ENCODE results near the gene CELF2.
"Not testable (repeated sequence)": the region's sequence is repeated elsewhere in the genome, so short reads cannot be mapped to it uniquely, and the experiment has no call there.

CELF2 gene

DNA sequence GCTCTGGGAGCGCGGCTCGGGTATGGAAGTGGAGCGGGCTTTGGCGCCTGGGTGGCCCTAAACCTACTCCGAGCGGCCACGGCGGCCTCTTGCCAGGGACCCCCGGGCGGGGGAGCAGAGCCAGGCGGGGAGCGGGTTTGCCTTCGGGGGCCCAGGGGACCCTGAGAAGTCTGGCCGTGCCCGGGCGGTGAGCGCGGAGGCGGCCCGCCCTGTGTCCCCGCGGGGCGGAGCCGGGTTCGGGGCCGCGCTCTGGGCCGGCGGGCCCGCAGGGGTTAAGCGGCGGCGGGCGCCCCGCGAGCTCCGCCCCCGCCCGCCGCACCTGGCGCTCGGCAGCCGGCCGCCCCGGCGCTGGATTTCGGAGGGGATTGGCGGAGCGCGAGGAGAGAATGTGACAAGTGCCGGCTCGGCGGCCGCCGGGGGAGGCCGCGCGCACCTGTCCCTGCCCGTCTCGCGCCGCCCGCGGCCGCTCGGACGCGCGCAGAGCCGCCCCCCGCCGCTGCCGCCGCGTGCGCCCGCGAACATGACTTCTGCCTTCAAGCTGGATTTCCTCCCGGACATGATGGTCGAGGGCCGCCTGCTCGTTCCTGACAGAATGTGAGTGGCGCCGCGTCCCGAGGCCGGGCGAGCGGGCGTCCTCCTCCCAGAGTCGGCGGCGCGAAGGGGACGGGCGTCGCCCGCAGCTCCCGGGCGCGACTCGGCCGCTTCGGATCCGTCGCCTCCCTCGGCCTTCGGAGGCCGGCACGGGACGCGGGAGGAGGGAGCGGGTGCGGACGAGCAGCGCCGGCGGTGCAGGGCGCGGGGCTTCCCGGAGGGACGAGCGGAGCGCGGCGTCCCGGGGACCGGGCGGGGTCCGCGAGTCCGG lies at the start of gene CELF2:
TSS of gene CELF2 (plus strand) at position 303 of the 862 bp plus-strand sequence. CDS start at position 521, 218 bp downstream.
- DNase-seq (ENCODE audit: low read depth in 3 of 3) = peak in 2 of 3 experiments; percentile 33 to 51

DNA sequence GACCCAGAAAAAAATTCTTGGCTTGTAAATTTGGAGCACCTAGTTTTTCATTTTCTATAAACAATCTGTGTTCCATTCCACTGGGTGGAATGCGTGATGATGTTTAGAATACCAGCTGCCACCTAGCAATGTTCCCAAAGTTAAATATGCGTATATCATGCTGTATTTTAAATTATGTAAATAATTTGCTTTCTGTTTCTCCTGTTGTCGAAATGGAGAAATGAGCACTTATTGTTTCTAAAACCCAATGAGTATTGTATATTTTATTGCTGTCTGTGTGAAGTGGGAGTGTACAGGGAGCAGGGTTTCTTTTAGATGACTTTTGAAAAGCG lies 49.4 kb upstream of the CELF2 start:
- DNase-seq (ENCODE audit: low read depth in 3 of 3) = no peak

DNA sequence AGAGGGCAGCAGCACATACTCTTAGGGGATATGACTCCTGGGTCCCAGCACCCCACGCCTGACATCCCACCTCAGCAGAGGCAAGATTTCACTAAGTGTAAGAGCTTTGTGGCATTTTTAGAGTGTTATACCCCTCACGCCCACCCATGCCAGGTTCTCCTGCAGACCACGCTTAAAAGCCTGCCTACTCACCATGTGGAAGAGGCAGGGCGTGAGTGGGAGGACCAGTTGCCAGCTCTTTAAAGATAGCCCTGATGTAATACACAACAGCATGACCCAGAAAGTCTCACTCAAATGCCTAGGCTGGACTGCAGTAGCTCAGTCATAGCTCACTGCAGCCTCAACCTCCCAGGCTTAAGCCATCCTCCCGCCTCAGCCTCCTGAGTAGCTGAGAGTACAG lies 44.4 kb upstream of the CELF2 start:
- no peak for DNase-seq (ENCODE audit: low read depth in 3 of 3)

DNA sequence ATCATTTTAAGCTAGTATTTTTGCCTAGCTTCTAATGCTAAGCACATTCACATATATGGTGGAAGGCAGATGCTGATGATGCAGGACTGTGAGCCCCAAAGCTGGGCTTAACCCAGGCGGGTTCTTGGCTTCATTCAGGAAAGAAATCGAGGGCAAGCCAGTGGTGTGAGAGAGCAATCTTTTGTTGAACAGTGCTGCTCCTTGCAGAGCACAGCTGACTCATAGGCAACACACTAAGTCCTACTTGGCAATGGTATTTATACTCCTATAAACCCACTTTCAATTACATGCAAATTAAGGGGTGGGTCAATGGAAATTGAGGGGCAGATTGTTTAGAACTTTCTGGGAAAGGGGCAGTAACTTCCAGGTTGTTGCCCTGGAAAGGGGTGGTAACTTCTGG lies 42.0 kb upstream of the CELF2 start:
- DNase-seq (ENCODE audit: low read depth in 3 of 3) = no peak

DNA sequence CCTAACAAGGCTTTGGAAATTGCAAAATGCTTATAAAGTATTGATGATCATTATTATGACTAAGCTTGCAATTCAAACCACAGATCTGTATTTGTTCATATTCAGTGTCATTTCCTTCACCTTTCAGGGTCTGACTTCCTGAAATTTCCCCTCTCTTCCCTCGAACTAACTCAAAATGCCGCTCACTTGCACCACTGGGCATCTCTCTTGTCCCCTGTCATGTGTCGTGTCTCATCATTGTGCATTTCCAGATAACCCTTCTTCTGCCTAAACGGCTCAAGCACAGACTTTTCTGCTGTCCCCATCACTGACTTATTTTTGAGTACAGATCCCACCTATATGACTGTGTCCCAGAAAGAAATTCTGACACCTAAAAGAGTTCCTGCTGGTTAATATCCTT lies 41.0 kb upstream of the CELF2 start:
- no peak for DNase-seq (ENCODE audit: low read depth in 3 of 3)

DNA sequence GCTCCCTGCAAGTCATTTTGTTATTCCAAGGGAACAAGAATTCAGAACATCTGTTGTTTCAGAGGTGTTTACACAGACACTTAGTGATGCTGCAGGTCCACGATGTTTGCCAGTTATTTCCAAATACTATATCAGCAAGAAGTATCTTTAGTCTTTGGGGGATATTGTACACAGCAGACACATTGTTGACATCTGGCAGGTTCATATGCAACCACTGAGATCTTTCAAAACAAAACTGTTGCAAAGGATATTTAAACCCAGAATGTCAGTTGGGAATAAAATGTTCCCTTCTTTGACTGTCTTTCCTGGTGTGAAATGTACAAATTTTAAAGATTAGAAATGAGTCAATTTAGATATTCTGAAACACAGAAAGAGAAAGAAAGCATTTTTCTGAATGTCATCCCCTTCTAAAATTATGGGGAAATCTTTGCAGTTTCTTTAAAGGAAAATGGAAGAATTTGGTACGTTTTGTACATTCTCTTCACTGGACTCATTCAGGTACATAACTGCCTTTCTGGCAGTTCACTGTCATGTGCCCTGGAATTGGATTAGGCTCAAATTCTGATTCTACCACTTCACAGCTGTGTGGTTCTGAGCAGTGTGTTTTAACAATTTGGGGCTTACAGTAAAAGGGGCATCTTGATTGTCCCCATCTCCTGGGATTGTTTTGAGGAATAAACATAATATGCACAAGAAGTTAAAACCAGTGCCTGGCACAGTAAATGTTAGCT lies 40.3 kb upstream of the CELF2 start:
- no peak for DNase-seq (ENCODE audit: low read depth in 3 of 3)

DNA sequence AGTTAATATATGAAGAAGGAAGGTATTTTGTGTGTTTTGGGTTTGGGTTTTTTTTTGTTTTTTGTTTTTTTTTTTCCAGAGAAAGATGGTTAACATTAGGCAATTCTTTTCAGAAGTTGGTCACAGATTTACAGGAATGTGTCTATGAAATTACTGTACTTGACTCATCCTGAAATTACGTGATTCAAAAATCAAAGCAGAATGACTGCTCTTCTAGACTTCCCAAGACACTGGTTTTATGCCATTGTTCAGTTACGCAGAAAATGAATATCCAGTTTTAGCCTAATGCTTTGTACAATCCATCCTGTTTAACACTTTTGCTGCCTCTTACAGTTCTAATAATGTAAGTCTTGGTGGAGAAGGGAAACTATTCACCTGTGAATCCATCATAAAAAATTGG lies 39.7 kb upstream of the CELF2 start:
- no peak for DNase-seq (ENCODE audit: low read depth in 3 of 3)

DNA sequence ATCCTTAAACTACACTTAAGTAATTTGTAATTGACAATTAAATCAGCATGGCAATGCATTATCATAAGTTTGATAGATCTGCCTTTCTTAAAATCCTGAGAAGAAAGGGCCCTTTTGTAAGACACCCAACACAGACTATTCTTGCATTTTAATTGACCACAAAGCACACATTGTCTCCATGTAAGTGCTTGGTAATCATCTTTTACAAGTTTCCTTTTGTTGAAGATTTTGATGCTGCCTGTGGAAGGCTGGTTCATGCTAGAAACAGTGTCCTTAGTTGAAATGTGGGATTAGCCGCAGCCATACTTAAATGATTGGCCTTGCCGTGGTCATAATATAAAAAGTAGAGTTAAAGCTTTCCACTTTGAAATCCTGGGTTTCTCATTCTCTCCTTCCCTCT lies 32.3 kb upstream of the CELF2 start:
- DNase-seq (ENCODE audit: low read depth in 3 of 3) = no peak

DNA sequence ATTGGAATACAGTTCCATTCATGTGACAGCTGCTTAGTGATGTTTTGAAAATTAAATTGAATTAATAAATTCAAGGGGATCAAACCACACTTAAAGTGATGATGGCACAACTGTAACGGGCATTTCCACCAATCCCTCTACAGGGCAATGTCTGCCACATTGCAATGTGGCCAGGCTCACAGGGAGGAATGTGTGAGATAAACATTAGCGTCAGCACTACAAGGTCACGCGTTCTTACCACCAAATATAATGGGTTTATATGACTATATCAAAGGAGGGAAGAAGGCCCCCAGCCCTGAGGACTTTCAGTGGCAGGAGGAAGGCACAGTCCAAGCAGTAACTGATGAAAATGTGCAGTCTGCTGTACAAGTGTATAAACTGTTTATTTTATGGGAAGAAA lies 31.1 kb upstream of the CELF2 start:
- no peak for DNase-seq (ENCODE audit: low read depth in 3 of 3)

DNA sequence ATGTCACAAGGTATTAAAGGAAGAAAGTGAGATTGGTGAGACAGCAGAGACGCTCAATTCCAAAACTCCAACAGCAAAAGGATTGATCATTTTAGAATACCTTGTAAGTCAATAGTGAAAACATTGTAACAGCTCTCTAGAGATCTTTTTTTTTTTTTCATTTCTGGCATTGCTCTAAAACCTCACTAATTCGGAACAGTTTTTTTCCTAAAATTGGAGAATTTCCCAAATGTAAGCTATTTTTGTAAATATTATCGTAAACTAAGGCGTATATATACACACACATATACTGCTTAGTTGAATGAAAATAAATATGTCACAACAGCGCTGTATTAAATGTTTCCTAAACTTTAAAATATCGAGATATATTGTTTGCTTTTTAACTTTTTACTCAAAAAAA lies 30.6 kb upstream of the CELF2 start:
- no peak for DNase-seq (ENCODE audit: low read depth in 3 of 3)

DNA sequence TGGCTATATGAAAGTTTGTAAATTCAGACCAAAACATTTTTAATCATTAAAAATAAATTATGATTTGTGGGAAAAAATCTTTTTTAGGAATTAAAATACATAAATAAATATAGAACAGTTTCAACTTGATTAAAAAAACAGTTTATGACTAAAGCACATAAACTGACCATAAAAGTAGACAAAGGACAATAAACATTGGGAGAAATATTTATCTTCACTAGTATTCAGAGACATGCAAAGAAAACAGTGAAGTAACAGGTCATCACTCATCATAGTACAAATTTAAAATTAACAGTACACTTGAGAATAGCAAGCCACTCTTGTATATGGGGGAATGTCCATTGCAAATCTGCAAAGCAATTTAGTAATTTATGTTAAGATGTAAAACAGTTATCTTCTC lies 28.0 kb upstream of the CELF2 start:
- no peak for DNase-seq (ENCODE audit: low read depth in 3 of 3)

DNA sequence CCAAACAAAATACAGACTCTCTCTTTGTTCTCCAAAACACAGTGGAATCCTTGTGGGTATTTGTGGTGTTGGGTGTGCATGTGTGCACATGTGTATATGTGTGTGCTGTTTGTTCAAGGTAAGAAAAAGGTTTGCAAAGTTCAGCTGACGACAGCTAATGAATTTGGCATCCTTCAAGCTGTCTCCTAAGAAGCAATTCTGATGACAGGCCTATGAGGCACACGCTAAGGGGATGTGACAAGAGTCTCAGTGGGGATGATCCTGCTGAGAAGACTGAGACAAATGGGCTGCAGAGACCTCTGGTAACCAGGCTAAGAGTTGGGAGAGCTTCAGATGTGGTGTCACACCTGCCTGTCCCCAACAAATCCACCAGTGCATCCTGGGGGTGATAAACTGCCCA lies 26.5 kb upstream of the CELF2 start:
- DNase-seq (ENCODE audit: low read depth in 3 of 3) = no peak

DNA sequence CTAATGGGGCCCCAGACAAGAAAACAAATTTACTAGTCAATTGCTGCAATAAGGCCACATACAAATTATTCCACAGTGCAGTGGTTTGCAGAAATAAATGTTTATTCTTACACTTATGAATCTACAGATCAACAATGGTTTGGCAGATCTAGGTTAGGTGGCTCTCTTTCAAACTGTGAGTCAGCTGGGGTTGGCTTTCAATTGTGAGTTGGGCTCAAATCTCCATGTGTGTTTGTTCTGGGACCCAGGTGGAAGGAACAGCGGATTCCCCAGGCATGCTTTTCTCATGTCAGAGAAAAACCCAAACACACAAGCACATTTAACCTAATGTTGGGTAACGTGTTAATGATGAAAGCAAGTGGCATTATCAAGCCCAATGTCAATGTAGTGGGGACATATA lies 25.6 kb upstream of the CELF2 start:
- no peak for DNase-seq (ENCODE audit: low read depth in 3 of 3)

DNA sequence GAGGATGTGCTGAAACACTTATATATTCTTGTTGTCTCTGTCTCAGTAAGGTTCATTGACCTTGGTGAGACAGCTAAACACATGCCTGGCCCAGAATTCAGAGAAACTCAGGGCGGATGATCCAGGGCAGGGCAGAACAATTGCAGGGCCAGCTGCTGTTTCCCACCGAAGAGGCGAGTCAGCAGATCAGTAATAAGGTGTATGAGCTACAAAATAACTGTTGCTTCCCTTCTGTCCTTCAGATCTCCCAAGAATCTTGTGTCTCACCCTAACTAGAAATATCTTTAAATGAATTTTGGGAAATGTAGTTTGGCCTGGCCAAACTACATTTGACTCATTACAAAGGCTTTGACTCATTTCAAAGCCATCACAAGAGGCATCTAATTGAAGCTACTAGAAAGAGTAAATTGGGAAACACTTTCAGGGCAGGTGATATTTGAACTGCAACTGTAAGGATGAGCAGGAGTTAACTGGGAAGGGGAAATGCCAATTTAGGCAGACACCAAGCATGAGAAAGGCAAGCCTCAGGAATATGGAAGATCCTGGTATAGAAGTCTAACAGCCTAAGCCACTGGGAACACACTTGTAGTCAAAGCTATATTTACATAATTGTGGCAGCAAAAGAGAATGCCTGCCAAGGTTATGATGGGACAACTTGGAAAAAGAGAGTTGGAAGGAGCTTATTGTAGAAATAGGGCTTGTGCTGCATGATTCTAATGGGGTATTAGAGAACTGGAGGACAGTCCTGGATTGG lies 24.5 kb upstream of the CELF2 start:
- no peak for DNase-seq (ENCODE audit: low read depth in 3 of 3)

DNA sequence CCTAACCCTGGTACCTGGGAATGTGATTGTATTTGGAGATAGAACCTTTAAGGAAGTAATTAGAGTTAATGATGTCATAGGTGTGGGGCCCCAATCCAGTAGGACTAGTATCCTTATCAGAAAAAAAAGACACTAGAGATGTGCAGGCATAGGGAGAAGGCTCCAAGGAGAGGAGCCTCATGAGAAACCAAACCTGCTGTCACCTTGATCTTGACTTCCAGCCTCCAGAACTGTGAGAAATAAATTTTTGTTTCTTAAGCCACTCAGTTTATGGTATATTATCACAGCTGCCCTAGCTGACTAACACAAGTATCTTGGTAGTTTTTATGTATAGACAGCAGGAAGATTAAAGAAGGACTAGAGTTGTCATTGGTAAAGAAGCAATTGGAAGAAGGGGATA lies 23.9 kb upstream of the CELF2 start:
- DNase-seq (ENCODE audit: low read depth in 3 of 3) = no peak

DNA sequence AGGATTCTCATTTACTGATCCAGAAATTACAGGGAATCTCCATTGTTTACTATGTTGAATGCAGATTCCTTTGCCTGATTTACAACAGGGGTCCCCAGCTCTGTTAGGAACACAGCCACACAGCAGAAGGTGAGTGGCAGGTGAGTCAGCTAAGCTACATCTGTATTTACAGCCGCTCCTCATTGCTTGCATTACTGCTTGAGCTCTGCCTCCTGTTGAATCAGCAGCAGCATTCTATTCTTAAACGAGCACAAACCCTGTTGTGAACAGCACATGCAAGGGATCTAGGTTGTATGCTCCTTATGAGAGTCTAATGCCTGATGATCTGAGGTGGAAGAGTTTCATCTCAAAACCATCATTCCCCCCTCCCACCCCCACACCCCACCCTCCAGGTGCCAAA lies 23.3 kb upstream of the CELF2 start:
- DNase-seq (ENCODE audit: low read depth in 3 of 3) = no peak

DNA sequence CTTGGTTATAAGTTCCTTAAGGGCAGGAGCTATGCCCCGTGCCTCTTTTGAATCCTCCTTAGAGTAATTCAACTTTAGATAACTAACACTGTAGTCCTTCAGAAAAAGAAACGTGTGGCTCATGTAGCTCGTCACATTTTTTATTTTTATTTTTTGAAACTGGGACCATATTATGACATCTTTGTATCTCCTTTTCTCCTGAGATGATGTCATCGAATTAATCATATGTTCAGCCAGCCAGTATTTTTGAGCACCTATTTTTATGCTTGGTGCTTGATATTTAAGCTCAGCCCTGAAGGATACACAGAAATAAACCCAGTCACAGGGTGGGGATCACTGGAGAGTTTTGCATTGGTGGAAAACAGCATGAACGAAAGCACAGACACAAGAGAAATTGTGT lies 22.6 kb upstream of the CELF2 start:
- no peak for DNase-seq (ENCODE audit: low read depth in 3 of 3)

DNA sequence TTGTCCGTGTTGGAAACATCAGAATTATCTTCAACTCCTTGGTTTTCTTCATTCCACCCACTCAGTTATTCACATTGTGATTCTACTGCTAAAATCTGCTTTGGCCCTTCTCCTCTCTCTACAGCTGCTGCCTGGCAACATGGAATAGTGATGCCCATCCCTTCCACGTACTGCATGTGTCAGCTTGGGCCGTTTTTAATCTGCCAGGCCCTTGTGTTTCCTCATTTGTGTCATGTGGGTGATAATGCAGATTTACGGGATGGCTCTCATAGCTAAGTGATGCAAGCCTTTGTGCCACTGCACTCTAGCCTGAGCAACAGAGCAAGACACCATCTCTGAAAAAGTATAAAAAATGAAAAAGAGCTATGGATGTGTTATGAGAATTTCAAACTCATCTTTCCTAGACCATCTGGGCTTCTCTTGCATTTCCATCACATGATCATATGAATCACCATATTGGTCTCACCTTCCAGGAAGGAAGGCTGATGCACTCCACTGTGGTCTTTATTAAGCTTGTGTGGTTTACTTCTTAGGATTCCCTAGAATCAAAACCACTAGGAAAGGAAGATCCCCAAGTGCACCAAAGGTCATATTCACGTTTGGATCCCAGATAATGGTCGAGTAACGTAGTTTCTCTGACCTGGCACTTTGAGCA lies 20.6 kb upstream of the CELF2 start:
- no peak for DNase-seq (ENCODE audit: low read depth in 3 of 3)

DNA sequence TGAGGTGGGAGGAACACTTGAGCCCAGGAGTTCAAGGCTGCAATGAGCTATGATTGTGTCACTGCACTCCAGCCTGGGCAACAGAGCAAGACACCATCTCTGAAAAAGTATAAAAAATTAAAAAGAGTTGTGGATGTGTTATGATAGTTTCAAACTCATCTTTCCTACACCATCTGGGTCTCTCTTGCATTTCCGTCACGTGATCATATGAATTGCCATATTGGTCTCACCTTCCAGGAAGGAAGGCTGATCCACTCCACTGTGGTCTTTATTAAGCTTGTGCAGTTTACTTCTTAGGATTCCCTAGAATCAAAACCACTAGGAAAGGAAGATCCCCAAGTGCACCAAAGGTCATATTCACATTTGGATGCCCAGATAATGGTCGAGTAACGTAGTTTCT lies 18.2 kb upstream of the CELF2 start:
- not testable (repeated sequence) for DNase-seq (ENCODE audit: low read depth in 3 of 3)

DNA sequence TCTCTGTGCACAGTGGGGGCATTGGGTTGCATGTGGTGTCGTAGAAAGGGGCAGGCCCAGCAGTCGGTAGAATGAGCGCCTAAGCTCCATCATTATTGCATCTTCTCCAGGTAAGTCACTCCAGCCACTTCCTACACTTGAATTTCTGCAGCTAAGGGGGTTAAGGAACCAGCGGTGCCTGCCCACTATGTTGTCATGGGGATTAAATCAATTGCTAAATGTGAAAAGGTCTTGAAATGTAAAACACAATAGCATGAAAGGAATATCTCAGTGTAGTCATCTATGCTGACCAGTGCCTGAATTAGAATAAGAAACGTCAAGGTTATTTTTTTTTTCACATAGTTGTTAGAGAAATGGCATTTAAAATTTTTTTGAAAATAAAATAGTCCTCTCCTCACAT lies 15.2 kb upstream of the CELF2 start:
- DNase-seq (ENCODE audit: low read depth in 3 of 3) = no peak

DNA sequence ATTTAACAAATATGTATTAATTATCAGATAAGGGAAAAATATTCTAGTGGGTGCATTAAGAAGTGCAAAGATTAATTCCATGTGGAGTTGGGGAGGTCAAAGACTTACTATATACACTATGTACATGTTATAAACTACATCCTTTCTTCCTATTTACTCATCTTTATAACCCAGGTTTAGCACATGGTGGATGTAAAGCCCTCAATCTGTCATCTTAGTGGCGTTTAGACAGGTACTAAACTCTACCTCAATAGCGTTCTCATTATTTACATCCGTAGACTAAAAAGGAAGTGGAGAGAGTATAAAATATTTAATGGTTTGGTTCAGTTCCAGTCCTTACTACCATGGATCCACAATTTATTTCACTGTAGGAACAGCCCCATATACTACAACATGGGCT lies 14.8 kb upstream of the CELF2 start:
- no peak for DNase-seq (ENCODE audit: low read depth in 3 of 3)

DNA sequence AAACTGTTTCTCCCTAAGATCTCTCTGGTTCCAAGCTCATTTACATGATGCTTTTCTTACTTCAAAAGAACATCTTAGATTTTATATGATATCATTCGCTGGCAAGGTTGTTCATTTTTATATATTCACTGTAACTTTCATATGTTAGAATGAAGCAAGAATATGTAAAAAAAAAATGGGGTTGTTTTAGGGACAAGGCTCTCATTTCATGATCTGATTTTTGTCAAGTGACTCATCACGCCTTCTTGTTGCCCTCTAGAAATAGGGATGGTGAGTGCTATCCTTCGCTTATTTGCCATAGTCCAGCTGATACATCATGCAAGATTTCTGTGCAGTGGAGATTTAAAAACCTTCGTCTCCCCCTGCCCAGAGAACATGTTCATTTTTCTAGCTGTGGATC lies 14.0 kb upstream of the CELF2 start:
- DNase-seq (ENCODE audit: low read depth in 3 of 3) = no peak
